Mesothelial cell of epicardium (in vitro differentiated cells): ENCODE results near the gene GFOD1. TPM values are rescaled to one million over a fixed set of nuclear protein-coding genes. Genes with fewer than 3 reads are reported as not detected.

Experiments used
- DNase-seq, 2 experiments: peaks; one replicate each; pipeline ENCODE4 v3.0.0; 2021; ENCODE audit warnings: low spot score in 2 of 2; ENCODE audit not compliant: unreplicated experiment in 2 of 2
- H3K27ac Mint-ChIP-seq: 2 replicates; pipeline ENCODE4 v1.8.0; 2021; ENCODE audit warnings: mixed read lengths
- H3K27me3 Mint-ChIP-seq: 2 replicates; pipeline ENCODE4 v1.8.0; 2021; ENCODE audit warnings: low read depth, mixed read lengths
- H3K36me3 Mint-ChIP-seq: 2 replicates; pipeline ENCODE4 v1.8.0; 2021; ENCODE audit warnings: mixed read lengths
- H3K4me1 Mint-ChIP-seq: 2 replicates; pipeline ENCODE4 v1.8.0; 2021; ENCODE audit warnings: mixed read lengths
- H3K4me3 Mint-ChIP-seq: 2 replicates; pipeline ENCODE4 v1.8.0; 2021; ENCODE audit warnings: mild to moderate bottlenecking, moderate library complexity, mixed read lengths
- H3K9me3 Mint-ChIP-seq: 2 replicates; pipeline ENCODE4 v1.8.0; 2021; ENCODE audit warnings: mixed read lengths
- CTCF ChIP-seq: fragments of 200-600 bp; sonication (generic); IDR thresholded peaks from one replicate; pipeline ENCODE4 v1.5.0; 2021; ENCODE audit warnings: antibody characterized with exemption; ENCODE audit not compliant: unreplicated experiment
- total RNA-seq: library from RNA; stranded (reverse); gene quantifications from 3 replicates; pipeline ENCODE4 v1.2.1, GENCODE V29; 2021

GFOD1 gene
- total RNA-seq, 1 donor from 2014 or later, result 4.8 TPM

- H3K9me3 Mint-ChIP-seq, result no peaks in the 10 kb centered on the region
- no peak for TF ChIP-seq CTCF
Measured at GRCh38 chr6:13484138-13484708, 3.2 kb downstream of the GFOD1 start.

GRCh38 chr6:13480631-13481501, 6.5 kb downstream of the GFOD1 start:
- Mint-ChIP-seq H3K36me3 (no peaks in the 10 kb centered on the region), H3K27ac (no peak overlapping the region), H3K4me1 (peaks cover 8% of the 10 kb centered on the region), H3K27me3 (peaks cover 29% of the 10 kb centered on the region), H3K9me3 (no peaks in the 10 kb centered on the region), H3K4me3 (no peak overlapping the region)
- no peak for TF ChIP-seq CTCF
- DNase-seq, result no peak

More at GRCh38 chr6:13484138-13484708, 3.2 kb downstream of the GFOD1 start:
- peaks cover 16% of the 10 kb centered on the region for H3K4me1 Mint-ChIP-seq
- H3K27ac Mint-ChIP-seq, result no peak overlapping the region
- peaks cover 48% of the 10 kb centered on the region for H3K27me3 Mint-ChIP-seq
- H3K36me3 Mint-ChIP-seq, result no peaks in the 10 kb centered on the region
- no peak for DNase-seq
- H3K4me3 Mint-ChIP-seq, result peak overlapping the region; percentile 3

- no peaks in the 10 kb centered on the region for H3K36me3 Mint-ChIP-seq
- peak in 1 of 2 experiments; percentile 20 for DNase-seq
Measured at GRCh38 chr6:13479971-13480434, 7.4 kb downstream of the GFOD1 start.

GRCh38 chr6:13479206-13479800, 8.1 kb downstream of the GFOD1 start:
- Mint-ChIP-seq H3K27ac (no peak overlapping the region), H3K9me3 (peaks cover 4% of the 10 kb centered on the region), H3K4me3 (no peak overlapping the region), H3K36me3 (no peaks in the 10 kb centered on the region), H3K27me3 (peaks cover 13% of the 10 kb centered on the region), H3K4me1 (no peaks in the 10 kb centered on the region)
- TF ChIP-seq CTCF, result no peak
- no peak for DNase-seq

More at GRCh38 chr6:13479971-13480434, 7.4 kb downstream of the GFOD1 start:
- no peak overlapping the region for H3K27ac Mint-ChIP-seq
- H3K4me1 Mint-ChIP-seq, result no peaks in the 10 kb centered on the region
- H3K27me3 Mint-ChIP-seq, result peaks cover 20% of the 10 kb centered on the region
- H3K9me3 Mint-ChIP-seq, result peaks cover under 1% of the 10 kb centered on the region
- TF ChIP-seq CTCF, result no peak
- no peak overlapping the region for H3K4me3 Mint-ChIP-seq

- peaks cover 6% of the 10 kb centered on the region for H3K27me3 Mint-ChIP-seq
- H3K27ac Mint-ChIP-seq, result no peak overlapping the region
- peaks cover 4% of the 10 kb centered on the region for H3K9me3 Mint-ChIP-seq
- no peak for TF ChIP-seq CTCF
- peak in 1 of 2 experiments; percentile 20 for DNase-seq
- H3K4me3 Mint-ChIP-seq, result no peak overlapping the region
- H3K36me3 Mint-ChIP-seq, result no peaks in the 10 kb centered on the region
- H3K4me1 Mint-ChIP-seq, result peaks cover 2% of the 10 kb centered on the region
Measured at GRCh38 chr6:13478525-13478966, 8.9 kb downstream of the GFOD1 start.
